ENCODE data around the gene TGFBR3.
"Not testable (repeated sequence)": the region's sequence is repeated elsewhere in the genome, so short reads cannot be mapped to it uniquely, and the experiment has no call there.

The TGFBR3 gene

DNA sequence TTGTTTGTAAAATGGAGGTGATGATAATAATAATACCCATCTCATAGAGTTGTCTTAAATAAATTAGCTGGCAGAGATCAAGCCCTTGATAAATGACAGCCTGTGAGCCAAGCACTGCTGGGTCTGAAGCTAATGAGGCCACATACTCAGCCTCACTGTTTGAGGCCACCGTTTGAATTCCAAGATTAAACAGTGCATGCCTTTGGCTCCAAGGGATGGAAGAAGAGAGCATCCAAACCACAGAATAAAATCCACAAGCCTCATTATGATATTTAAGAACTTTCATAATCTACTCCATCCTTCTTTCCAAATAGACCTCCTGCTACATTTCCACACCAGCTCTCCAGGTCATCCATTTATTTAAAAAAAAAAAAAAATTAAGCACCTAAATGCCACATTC is 29.0 kb downstream of the TGFBR3 start:
- intact Hi-C loops (cut with DNase I): no loop called here

DNA sequence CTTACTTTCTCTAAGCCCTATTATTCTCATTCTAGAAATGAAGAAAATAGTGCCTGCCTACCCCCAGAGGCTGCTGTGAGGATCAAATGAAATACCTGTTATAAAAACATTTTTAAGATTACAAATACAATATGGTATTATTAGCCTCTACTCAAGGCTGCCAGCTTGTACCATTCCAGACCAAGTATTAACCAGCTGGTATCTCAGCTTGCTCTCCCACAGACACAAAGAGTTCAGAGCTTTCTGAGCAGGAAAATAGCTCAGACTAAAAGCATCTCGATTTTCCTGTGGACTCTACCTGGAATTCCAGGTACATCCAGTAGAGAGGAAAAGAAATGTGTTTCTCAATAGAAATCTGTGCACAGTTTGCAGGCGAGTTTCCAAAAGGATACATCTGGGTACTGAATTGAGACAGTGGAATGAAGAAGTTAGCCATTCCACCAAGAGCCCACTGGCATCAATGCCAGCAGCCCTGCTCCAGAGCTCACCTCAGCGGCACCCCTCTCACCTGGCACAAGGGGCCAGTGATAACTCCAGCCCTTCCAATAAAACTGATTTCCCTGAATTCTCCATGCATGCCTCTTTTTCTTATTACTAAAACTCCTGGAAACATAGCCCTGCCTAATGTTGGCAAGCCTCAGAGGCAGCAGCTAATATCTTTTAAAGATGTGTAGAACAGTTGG is 31.0 kb downstream of the TGFBR3 start:
- DNase-seq: no peak
- intact Hi-C loops (cut with DNase I): no loop called here

More for the DNA sequence above, 29.0 kb downstream of the TGFBR3 start:
- no peak for DNase-seq

DNA sequence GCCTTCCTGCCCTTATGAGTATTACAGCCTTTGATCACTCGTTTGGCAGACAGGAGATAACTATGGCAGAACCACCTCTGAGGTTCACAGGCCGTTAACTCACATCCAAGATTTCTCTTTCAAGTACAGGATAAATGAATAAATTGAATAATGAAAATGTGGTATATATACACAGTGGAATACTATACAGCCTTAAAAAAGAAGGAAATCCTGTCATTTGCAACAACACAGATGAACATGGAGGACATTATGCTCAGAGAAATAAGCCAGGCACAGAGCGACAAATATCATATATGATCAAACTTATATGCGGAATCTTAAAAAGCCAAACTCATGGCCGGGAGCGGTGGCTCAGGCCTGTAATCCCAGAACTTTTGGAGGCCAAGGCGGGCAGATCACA is 32.6 kb downstream of the TGFBR3 start:
- intact Hi-C loops (cut with DNase I): no loop called here
- DNase-seq: no peak

DNA sequence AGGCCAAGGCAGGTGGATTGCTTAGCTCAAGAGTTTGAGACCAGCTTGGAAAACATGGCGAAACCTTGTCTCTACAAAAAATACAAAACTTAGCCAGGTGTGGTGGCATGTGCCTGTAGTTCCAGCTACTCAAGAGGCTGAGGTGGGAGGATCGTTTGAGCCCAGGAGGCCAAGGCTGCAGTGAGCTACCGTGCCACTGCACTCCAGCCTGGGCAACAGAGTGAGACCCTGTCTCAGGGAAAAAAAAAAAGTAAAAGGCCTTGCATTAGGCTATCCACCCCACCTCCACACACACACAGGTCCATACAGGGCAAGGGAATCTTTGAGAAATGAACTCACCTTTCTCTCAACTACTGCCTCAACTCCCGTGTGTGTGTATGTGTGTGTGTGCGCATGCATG is 33.9 kb downstream of the TGFBR3 start:
- intact Hi-C loops (cut with DNase I); DNase-seq: not testable (repeated sequence)

- peak; percentile 9 to 82 (median 44) for DNase-seq
Observed at GRCh38 chr1:91851130-91852010, 34.6 kb downstream of the TGFBR3 start.

GRCh38 chr1:91850708-91851107 is 35.2 kb downstream of the TGFBR3 start:
- DNase-seq: no peak
- intact Hi-C loops (cut with DNase I): no loop called here

More at GRCh38 chr1:91851130-91852010, 34.6 kb downstream of the TGFBR3 start:
- intact Hi-C loops (cut with DNase I): no loop called here

DNA sequence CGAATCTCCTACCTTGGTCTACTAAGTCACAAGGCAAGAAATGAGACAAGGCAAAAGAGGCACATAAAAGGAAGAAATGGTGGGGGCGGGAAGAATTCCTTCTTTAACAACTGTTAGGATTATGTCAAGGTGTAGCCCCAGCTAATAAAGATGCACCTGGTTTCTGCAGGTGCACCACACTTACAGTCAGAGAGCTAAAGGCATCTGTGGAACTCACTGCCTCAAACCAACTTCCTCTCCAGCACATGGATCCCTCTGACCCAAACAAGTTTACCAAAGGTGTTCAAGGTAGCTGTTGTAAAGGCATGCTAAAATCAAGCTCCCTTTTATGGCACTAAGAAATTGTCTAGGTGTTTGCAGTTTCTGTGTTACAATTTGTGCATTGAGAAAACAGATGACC is 38.1 kb downstream of the TGFBR3 start:
- intact Hi-C loops (cut with DNase I): no loop called here
- DNase-seq: no peak

- intact Hi-C loops (cut with DNase I): no loop called here
Observed at GRCh38 chr1:91846639-91847013, 39.3 kb downstream of the TGFBR3 start.

GRCh38 chr1:91846007-91846638 is 39.8 kb downstream of the TGFBR3 start:
- DNase-seq: peak in 3 of 42 donors; percentile 18 to 49 (median 40)
- intact Hi-C loops (cut with DNase I): no loop called here

More at GRCh38 chr1:91846639-91847013, 39.3 kb downstream of the TGFBR3 start:
- DNase-seq: no peak

DNA sequence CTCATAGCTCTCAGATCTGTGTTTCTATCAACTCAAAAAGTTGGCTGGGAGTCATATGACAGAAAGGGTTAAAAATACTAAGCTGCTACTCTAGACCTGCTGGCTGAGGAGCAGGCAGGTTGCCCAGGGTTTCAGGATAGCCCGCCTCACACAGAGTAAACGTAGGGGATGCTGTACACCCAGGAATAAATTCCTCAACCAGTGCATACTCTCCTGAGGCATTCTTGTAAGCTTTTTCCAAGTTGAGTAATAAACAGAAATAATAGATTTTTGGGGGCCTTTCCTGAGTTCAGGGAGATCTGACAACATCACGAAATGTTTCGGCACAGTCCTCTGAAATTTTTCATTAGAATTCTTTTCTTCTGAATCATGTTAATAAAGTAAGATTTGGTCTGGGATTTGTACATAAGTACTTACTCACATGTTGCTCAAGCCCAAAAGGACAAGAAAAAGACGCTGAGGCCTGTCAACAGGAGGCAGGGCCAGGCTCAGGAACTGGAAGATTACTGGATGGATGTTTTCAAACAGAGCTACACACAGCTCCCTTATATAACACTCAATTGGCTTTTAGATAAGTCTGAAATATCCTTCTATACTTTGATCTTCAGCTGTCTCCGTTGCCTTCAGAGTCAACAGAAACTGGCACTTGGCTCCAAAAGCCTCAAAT is 41.0 kb downstream of the TGFBR3 start:
- DNase-seq: peak in 1 of 42 donors; percentile 47
- intact Hi-C loops (cut with DNase I): no loop called here

DNA sequence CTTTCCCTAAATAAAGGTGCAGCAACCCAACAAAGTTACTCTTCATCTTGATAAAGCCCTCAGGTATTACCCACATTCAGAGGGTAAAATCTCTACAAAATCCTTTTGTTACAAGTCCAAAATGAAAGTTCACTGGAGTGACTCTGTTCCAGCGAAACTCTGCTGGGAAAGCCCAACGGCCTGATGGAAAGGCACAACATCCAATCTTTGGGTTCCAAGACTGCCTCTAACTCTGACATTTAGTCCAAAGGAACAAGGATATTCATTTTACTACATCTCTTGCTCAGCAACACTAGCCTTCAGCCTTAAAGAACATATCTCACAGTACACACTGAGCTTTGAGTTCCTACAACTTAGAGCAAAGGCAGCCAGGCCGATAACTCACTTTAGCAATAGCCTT is 42.1 kb downstream of the TGFBR3 start:
- no peak for DNase-seq
- intact Hi-C loops (cut with DNase I): no loop called here

DNA sequence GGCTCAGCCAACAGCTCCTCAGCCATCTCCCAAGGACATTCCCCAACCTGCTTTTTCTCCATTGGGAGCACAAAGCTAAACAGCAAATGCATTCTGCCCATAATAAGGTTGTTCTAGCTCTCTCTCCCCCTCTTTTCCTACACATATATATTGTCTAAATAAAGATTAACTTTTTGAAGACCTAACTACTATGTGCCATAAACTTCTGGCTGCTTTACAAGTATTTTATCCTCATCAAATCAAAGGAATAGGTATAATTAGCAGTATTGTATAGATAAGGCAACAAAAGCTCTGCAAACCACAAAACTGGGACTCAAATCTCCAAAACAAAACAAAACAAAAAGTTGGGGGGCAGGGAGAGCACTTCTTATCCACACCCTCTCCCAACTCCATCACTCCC is 43.4 kb downstream of the TGFBR3 start:
- intact Hi-C loops (cut with DNase I): no loop called here
- DNase-seq: no peak

DNA sequence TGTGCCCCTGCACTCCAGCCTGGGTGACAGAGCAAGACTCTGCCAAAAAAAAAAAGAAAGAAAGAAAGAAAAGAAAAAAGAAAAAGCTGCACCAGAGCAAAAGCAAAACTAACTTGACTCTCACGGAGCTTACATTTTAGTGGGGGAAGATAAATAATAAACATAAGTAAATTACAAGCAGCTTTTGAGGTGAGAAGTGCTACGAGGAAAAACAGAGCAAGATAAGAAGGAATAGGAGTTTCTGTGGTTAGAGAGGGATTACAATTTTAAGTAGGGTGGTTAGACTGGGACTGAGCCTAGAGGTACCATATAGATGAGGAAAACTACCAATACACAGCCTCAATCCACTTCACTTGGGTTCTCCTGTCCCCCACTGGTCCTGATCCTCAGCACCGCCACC is 43.9 kb downstream of the TGFBR3 start:
- intact Hi-C loops (cut with DNase I): no loop called here
- no peak for DNase-seq

GRCh38 chr1:91840276-91840675 is 45.7 kb downstream of the TGFBR3 start:
- intact Hi-C loops (cut with DNase I); DNase-seq: not testable (repeated sequence)

DNA sequence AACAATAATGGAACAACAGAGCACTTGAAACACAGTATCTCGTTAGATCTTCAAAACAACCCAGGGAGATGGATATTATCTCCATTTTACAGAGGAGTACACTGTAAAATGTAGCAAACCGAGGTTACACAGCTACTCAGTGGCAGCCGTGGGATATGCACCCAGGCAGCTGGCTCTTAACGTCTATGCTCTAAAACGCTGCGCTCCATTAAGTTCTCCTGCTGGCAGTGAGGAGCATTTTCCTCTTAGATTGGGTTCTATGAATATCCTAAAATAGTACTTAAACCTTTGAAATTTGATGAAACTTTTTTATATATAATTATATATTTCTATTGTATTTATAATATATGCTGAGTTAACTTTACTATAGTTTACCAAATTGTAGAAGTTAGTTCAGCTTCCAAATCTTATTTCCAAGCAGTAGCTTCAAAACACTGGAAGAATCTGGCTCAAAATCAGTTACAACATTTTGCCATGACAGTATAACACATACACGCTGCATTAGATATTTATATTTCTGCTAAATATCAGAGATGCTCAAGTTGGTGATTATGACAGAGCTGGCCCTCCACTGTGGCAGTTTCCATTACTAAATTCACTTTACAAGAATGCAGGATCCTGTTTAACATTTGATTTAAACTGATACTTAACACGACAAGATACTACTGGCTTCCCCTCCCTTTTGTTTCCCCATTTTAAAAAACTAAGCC is 49.5 kb downstream of the TGFBR3 start:
- intact Hi-C loops (cut with DNase I): no loop called here
- DNase-seq: no peak

DNA sequence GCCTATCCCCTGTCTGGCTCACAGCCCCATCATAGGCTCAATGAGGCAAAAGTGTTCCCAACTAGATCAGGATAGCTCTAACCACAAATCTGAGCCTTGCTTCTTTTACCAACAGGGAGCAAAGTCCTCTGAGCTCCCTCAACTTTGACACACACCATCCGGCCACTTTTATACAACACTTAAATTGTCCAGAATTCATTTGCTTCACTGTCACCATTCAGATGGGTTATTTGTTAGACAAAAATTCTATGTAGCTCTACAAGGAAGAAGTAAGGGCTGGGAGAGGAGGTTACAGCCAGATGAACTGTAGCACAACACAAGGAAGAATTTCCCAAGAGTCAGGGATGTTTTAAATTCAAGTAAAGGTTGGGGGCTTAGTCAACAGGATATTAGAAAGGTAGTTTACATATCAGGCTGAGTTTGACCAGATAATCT is 50.8 kb downstream of the TGFBR3 start:
- intact Hi-C loops (cut with DNase I): no loop called here
- no peak for DNase-seq

DNA sequence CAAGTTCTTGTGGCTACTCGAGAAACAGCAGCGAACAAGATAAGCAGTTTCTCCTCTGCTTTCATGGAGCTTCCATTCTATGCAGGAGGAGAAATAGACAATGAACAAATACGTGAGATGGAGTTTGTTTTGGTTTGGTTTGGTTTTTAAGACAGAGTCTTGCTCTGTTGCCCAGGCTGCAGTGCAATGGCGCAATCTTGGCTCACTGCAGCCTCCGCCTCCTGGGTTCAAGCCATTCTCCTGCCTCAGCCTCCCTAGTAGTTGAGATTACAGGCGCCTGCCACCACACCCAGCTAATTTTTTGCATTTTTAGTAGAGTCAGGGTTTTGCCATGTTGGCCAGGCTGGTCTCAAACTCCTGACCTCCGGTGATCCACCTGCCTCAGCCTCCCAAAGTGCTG is 51.4 kb downstream of the TGFBR3 start:
- DNase-seq; intact Hi-C loops (cut with DNase I): not testable (repeated sequence)

- intact Hi-C loops (cut with DNase I): no loop called here
- no peak for DNase-seq
Observed at GRCh38 chr1:91833946-91834345, 52.0 kb downstream of the TGFBR3 start.
